Vagina (tissue), 2 donors: ENCODE measurements around the gene SOX14.

Experiments
- CTCF ChIP-seq, 3 experiments: fragments of 450-650 bp in 2 of 3; fragments of 200-600 bp in 1 of 3; sonication (generic) in 1 of 3; IDR thresholded peaks; one replicate each; pipeline ENCODE4 v1.5.1; 2017 to 2019; ENCODE audit warnings: antibody characterized with exemption in 3 of 3, mild to moderate bottlenecking in 2 of 3, moderate library complexity in 2 of 3
- POLR2A ChIP-seq, 2 donors: fragments of 450-650 bp; IDR thresholded peaks; one replicate each; pipeline ENCODE4 v1.6.1; 2017; ENCODE audit warnings: antibody characterized with exemption in 2 of 2, mild to moderate bottlenecking in 2 of 2, moderate library complexity in 2 of 2

- no peak for TF ChIP-seq CTCF (IDR thresholded peaks at IDR 0.05)
- TF ChIP-seq POLR2A (IDR thresholded peaks at IDR 0.05), result no peak
These were observed 14.8 kb downstream of the SOX14 start for GRCh38 chr3:137778941-137779340.
